Stimulated activated CD8-positive, alpha-beta memory T cell treated with anti-CD3 and anti-CD28 coated beads, Interleukin-4, amount 100 ng/mL, for 48 hours (primary cell): ENCODE results near the gene CFAP57.
A peak's percentile ranks its signal among the peaks of the same experiment; 100 is the strongest.

ENCODE experiments used
- DNase-seq: peaks from one replicate; pipeline ENCODE4 v3.0.0-alpha.2; 2020

The CFAP57 gene

DNA sequence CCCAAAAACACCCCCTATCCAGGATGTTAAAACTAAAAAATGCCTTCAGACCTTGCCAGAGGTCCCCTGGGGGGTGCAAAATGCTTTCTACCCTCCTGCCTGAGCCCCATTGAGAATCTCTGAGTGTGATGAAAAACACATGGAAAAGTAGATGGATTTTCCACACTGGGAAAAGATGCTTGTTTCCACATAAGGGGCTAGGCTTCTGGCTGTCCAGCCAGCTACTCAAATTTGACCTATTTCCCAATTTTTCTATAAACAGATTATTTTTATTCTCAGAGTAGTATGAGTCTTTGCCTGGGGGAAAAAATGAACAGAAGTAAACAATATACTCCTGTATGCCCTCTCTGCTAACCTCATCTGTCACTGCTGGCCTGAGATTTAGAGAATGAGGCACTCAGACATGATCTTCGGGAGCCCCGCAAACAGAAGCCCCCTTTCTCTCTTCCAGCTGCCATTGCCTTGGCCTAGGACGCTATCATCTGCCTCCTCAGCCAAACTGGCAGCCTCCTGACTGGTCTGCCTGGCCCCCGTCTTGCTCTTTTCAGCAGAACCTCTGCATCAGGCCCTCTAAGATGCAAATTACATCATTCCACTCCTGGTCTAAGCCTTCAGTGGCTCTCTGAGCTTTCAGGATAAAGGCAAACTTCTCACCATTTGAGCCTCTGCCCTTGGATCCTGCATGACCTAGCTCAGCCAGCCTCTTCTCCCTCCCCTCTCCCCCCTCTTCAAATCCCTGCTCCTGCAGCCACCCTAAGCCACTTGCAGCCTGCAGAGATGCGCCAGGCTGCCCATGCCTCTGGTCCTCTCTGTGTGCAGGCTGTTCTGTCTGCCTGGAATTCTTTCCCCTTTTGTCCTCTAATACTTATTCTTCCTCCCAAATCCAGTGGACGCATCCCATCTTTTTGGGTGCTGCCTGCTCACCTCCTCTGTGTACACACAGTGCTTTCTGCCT is 58.0 kb downstream of the CFAP57 start:
- DNase-seq, result no peak

DNA sequence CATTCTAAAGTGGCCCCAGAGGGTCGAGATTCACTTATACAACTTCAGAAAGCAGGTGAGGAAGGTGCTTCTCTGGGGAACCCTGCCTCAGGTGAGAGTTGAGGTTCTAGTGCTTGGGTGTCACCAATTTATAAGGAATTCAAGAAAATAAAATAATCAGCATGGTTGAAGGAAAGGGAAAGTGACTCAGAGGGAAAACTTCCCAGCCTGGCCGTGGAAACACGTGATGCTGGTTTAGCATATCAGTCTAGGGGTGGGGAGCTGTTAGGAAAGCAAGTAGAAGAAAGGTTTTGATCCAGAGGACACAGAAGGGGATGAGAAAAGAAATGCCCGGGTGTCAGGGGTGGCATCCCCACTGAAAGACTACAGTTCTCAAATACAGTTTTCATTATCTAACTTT is 59.9 kb downstream of the CFAP57 start:
- no peak for DNase-seq

DNA sequence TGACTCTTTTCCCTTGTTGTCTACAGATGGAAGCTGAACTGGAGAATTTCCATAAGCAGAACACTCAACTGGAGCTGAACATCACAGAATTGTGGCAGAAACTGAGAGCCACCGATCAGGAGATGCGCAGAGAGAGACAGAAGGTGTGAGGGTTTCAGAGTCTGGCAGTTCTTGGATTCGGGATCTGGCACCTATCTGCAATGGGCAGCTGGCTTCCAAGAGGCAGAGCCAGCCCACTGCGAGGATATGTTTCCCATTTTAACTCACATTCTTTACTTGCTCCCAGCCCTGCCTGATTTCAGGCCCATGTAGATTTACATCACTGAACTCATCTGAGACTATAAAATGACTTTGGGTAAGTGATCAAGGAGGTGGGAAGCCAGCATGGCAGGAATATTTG is 60.4 kb downstream of the CFAP57 start:
- DNase-seq, result no peak

DNA sequence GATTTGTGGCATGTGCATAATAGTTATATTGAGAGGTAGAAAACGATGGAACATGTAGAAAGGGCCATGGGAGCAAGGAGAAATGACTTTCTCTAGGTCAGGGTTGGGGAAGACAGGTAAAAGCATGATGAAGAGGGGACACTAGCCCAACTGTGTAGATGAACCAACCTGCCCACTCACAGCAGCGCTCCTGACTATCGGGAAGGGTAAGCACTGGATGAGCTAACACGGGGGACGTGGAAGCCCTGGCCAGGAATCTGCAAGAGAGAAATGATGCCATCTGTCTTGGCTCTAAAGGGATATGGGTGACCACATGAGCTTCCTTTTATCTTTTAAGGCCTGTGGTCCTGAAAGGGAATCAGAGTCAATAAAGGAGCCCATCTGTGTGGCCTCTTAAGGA is 61.5 kb downstream of the CFAP57 start:
- DNase-seq, result no peak

- no peak for DNase-seq
These were observed 62.1 kb downstream of the CFAP57 start for GRCh38 chr1:43234267-43234666.

- no peak for DNase-seq
These were observed 62.9 kb downstream of the CFAP57 start for GRCh38 chr1:43235040-43235439.

DNA sequence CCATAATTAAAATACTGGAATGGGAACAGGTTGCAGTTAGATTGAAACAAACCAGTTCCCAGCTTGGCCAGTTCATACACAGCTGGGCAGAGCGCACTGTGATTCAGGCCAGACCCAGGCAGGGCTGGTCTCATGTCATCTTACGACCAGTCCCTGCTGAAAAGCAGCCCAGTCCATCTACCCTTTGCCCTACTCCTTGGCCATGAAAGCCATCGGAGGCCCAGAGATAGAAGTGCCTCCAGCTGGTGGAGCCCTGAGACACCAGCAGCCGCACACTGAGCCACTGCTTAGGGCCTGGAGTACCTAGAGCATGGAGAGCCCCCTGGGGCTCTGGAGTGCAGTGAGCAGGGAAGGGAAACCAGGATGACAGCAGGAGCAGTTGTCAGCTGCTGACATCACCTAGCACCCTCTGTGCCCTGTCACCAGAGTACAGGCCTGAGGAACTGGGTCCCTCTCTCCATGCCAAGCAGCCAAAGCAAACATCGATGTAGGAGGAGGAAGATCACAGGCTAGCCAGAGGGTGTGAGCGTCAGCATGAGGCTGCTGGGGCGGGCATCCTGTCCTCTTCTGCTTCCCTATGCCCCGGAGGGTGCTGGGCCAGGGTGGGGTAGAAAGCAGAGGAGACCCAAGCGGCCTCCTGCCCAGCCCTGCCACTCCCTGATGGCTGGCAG is 63.5 kb downstream of the CFAP57 start:
- no peak for DNase-seq

DNA sequence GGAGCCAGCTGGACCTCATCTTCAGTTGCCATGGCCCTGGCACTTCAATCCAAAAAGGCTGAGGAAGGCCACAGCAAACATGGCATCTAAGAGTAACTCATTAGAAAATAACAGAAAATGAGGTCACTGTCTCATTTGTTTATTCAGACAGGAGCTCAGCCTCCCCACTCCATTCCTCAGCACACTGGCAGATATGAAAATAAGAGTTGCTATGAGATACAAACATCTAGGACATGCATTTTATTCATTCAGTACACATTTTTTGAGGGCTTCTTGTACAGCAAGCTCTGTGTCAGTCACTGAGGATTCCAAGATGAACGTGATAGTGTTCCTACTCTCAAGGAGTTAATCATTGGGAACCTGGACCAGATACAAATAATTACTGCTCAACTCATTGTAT is 65.0 kb downstream of the CFAP57 start:
- DNase-seq, result no peak

GRCh38 chr1:43238085-43238484 is 66.0 kb downstream of the CFAP57 start:
- peak; percentile 47 for DNase-seq

DNA sequence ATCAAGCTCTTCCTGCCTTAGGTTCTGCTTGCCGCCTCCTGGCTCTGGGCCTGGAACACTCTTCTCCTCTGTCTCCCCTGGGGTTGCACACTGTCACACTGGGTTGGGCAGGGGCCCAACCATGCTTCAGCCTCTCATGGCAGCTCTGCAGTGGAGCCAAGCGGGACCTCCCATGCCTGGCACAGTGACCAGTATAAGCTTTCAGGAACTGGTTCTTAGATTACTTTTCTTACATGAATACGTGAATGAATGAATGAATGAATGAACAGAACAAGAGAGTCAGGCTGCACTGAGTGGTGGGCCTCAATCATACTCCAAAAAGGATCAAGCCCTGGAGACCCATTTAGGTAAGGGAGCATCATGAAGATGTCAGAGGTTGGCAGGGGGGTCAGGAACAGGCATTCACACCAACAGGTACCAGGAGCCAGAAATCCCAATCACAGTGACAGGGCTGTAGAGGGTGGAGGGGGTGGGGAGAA is 66.9 kb downstream of the CFAP57 start:
- no peak for DNase-seq

DNA sequence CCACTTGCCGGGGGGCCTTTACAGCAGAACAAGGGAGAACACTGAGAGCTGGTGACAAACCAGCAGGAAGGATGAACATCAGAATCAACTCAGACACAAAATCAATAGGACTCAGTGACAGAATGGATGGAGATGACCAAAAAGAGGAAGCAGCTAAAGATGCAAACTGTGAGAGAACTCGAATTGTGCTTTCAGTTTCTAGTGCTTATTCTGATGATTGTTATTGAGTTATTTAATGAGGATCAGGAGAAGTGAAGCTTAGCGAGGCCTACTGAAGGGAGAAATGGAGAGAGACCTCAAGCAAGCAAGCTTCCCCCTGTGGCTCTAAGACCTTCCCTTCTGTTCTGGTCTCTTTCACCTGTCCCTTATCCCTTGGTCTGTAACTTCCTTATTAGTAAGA is 67.4 kb downstream of the CFAP57 start:
- DNase-seq, result no peak

DNA sequence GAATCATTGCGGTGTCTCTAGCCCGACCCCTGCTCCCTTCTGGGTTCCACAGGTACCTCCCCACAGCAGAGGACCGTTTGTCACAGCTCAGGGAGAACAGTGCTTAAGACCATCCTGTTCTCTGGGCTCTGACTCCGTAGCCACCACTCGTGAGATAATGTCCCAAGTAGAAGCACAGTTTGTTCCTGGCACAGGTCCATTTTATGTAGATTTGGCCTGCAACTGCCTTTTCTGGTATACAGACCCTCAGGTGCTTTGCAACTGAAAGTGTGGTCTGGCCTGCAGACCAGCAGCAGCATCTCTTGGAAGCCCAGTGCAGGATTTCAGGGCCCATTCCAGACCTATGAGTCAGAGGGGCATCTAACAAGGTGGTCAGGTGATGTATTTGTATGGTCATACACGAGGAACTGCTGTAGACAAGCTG is 69.3 kb downstream of the CFAP57 start:
- DNase-seq, result no peak

- DNase-seq, result no peak
These were observed 71.2 kb downstream of the CFAP57 start for GRCh38 chr1:43243299-43243698.

DNA sequence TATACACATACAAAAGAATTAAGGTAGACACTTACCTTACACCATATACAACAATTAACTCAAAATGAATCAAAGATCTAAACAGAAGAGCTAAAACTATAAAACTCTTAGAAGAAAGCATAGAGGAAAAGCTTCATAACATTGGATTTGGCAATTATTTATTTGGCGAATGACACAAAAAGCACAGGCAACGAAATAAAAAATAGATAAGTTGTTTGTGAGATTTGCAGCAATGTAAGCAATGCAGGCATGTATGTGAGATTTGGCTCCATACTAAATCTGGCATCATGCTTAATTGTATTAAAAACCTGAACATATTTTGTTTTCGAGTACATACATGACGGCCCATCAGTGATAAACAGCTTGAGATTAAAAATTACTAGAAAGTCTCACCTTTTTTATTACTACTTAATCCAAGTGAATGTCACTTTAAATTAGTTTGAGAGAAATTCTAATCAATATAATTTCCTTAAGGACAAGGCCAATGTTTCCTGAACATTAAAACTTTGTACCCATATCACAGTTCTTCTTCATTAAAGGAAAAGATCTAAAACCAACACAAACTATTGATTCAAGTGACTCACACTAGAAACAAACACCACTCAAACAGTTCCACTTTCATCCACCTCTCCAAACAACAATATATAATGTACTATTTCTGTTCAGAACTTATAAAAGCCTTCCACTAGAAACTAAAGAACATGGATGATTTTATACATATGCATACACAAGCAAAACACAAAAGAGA is 74.5 kb downstream of the CFAP57 start:
- no peak for DNase-seq

- DNase-seq, result no peak
These were observed 75.3 kb downstream of the CFAP57 start for GRCh38 chr1:43247256-43247921.

GRCh38 chr1:43250351-43250761 is 78.2 kb downstream of the CFAP57 start:
- no peak for DNase-seq

GRCh38 chr1:43251024-43251423 is 78.9 kb downstream of the CFAP57 start:
- DNase-seq, result no peak

- DNase-seq, result no peak
These were observed 80.1 kb downstream of the CFAP57 start for GRCh38 chr1:43252225-43252624.

DNA sequence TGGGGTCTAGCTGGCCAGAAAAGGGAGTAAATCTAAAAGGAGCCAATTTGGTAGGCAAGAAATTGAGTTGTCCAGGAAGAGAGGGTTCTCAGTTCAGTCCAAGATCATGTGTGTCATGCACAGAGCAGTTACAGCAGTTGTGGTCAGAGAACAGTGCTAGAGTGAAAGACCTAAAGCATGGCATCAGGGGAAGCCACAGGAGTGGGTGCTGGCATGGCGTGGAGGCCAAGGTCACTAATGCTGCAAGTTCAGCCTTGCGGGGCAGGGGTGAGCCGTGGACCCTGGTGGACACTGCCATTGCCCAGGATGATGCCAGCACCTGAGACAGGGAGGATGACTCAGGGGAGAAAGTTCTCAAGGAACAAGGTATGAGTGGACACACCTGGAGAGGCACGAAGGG is 81.0 kb downstream of the CFAP57 start:
- no peak for DNase-seq

GRCh38 chr1:43253876-43254275 is 81.7 kb downstream of the CFAP57 start:
- DNase-seq, result no peak

DNA sequence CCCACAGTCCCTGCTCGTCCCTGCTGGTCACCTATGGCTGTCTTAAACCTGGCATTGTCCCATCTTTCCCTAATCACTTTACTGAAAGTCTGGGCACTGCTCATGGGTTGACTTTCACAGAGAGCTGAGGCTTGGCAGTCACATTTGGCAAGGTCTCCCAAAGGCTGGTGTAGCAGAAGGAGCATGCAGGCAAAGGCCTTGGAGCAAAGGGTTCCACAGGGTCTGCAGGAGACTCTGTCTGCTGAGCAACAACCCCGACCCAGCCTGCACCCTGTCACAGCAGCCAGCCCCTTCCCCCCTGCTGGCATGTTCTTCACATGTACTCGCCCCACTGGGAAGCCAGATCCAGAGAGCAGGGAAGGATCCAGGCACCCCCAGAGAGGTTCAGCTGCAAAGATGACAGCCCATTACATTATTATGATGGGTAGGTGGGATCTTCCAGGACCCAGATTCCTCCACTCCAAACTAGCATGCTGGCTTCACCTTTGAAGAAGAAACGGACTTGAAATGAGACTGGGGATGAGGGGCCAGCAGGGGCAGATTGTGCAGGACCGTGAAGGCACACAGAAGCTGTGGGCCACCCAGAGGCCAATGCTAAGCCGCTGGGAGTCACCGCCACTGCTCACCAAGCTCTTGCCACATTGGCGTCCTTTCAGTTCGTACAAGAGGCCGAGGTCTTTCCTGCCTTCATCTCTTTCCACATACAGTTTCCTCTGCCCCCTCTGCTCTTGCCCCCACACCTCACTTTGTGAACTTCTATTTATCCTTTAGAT is 83.5 kb downstream of the CFAP57 start:
- DNase-seq, result no peak
